Colonic mucosa (tissue), 4 donors: ENCODE data around the gene SIM2. TPM values are rescaled to one million over a fixed set of nuclear protein-coding genes. Genes with fewer than 3 reads are reported as not detected.

Experiments
- DNase-seq: peaks from one replicate; pipeline ENCODE4 v3.0.0-alpha.2; 2020
- H3K27ac ChIP-seq: fragments of 200-600 bp; one replicate; pipeline ENCODE4 v1.8.0; 2021
- H3K27me3 ChIP-seq: fragments of 200-600 bp; one replicate; pipeline ENCODE4 v1.8.0; 2021
- H3K36me3 ChIP-seq: fragments of 200-600 bp; one replicate; pipeline ENCODE4 v1.8.0; 2021
- H3K4me1 ChIP-seq: fragments of 200-600 bp; one replicate; pipeline ENCODE4 v1.8.0; 2021; ENCODE audit warnings: mild to moderate bottlenecking
- H3K4me3 ChIP-seq: fragments of 200-600 bp; one replicate; pipeline ENCODE4 v1.8.0; 2021
- H3K9ac ChIP-seq, 2 donors: one replicate each; pipeline ENCODE4 v1.7.0; 2013; ENCODE audit warnings: control low read depth in 2 of 2, low read depth in 2 of 2, low read length in 2 of 2
- H3K9me3 ChIP-seq: fragments of 200-600 bp; one replicate; pipeline ENCODE4 v1.8.0; 2021
- intact Hi-C: fragments of 100-400 bp; cut with DNase I; formaldehyde crosslinking; loops from one replicate; pipeline ENCODE4 v1.14.1; 2022
- total RNA-seq, 2 donors: library from RNA; stranded (reverse); fragmentation: NEBNext Ultra II Directional in 1 of 2; extraction: Animal tissue kit (Norgen Biotek cat#: 25700) in 1 of 2; gene quantifications; one replicate each; pipeline ENCODE4 v1.2.1, GENCODE V29; 2021
- TF ChIP-seq, protein P1 (sequence below): fragments of 200-600 bp; IDR thresholded peaks from one replicate; pipeline ENCODE4 v1.8.0; 2022; ENCODE audit warnings: antibody characterized with exemption, mild to moderate bottlenecking
- donor health status: healthy.
- donor health status: DM: no; HTN: no; CAD: no.
- donor health status: DM: no; HTN: no; CAD: no.

SIM2 gene
- total RNA-seq, 2 donors from 2014 or later: 0.07 to 0.08 TPM

DNA sequence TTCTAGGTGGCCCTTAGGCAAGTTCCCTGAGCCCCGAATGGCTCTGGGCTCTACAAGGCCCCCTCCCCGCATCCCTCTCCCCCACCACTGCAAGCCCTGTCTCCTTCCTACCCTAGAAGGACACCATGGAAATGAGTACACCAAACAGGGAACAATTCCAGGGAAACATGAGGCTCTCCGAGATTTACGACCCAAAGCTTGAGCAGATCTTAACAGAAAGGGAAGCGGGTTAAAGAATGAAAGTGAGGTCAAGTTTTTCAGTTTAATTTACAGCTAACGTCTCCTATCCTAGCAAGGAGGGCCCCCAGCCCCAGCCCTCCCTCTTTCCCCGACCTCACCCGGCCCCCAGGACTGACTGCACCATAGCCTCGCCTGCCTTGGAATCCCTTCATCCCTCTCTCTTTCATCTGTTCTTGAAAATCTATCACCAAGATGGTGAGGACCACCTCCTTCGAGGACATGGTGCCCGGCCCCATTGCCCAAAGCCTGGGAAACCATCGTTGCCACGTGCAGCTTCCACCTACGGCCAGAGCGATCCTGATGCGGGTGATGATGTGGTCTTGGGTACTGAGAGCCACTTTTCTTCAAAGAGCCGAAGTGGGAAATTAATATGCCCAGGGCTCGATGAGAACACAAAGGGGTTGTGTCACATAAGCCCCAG, 30.5 kb downstream of the SIM2 start:
- H3K27ac ChIP-seq: no peak overlapping the region
- intact Hi-C loops: no loop called here
- no peak overlapping the region for H3K9ac ChIP-seq
- no peaks in the 10 kb centered on the region for H3K4me1 ChIP-seq
- no peaks in the 10 kb centered on the region for H3K36me3 ChIP-seq
- no peaks in the 10 kb centered on the region for H3K9me3 ChIP-seq
- H3K27me3 ChIP-seq: no peaks in the 10 kb centered on the region
- no peak overlapping the region for H3K4me3 ChIP-seq
- TF ChIP-seq, protein P1, sequence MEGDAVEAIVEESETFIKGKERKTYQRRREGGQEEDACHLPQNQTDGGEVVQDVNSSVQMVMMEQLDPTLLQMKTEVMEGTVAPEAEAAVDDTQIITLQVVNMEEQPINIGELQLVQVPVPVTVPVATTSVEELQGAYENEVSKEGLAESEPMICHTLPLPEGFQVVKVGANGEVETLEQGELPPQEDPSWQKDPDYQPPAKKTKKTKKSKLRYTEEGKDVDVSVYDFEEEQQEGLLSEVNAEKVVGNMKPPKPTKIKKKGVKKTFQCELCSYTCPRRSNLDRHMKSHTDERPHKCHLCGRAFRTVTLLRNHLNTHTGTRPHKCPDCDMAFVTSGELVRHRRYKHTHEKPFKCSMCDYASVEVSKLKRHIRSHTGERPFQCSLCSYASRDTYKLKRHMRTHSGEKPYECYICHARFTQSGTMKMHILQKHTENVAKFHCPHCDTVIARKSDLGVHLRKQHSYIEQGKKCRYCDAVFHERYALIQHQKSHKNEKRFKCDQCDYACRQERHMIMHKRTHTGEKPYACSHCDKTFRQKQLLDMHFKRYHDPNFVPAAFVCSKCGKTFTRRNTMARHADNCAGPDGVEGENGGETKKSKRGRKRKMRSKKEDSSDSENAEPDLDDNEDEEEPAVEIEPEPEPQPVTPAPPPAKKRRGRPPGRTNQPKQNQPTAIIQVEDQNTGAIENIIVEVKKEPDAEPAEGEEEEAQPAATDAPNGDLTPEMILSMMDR: no peak
- DNase-seq: no peak

DNA sequence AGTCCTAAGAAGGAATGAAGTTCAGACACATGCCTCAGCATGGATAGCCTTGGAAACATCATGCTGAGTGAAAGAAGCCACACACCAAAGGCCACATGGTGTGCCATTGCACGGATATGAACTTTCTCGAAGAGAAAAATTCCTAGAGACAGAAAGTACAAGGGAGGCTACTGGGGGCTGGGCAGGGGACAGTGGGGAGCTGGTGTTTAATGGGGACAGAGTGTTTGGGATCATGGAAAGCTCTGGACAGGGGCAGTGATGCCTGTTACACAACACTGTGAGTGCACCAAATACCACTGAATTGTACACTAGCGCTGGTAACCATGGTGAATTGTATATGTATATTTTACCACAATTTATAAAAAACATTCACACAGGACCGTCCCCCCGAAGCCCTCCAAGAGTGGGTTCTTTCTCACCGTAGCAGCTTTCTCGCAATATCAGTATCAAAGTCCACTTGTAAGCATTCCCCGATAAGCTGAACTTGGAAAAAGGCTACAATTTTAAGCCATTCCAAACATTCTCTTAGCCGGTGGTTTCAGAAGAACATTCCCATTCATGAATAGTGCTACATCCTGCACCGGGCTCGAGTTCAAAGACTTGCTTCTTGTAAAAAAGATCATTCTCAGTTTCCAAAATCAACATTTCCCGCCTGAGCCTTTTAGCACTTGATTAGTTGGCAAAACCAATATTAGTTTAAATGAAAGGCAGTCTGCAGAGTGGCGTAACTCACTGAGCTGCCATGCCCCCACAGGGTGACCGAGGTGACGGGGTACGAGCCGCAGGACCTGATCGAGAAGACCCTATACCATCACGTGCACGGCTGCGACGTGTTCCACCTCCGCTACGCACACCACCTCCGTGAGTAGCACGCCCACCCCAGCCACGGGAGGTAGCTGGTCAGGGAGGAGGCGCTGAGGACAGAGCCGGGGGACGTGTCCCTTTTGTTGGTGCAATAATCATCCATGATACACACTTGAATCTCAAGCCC, 31.7 kb downstream of the SIM2 start:
- intact Hi-C loops: no loop called here
- Histone ChIP-seq H3K27ac (no peak overlapping the region), H3K4me1 (no peaks in the 10 kb centered on the region), H3K27me3 (no peaks in the 10 kb centered on the region), H3K9me3 (no peaks in the 10 kb centered on the region), H3K36me3 (no peaks in the 10 kb centered on the region), H3K9ac (no peak overlapping the region), H3K4me3 (no peak overlapping the region)
- no peak for DNase-seq
- TF ChIP-seq, protein P1: no peak

DNA sequence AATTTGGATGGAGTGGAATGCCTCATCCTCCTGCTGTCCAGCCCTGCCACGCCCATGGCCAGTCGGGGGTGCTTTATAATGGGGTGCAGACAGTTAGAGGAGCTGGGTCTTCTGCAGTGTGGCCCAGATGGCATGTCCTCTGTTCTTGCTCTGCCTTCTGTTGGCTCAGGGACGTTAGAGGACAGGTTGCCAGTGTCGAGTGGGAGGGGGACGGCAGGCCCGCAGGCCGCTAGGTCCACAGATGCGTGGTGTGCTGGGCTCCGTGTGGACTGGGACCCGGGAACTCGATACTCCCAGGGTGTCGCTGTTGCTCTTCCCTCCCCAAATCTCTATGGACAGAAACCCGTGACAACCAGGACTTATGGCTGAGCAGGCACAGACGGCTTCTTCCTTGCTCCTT, 33.3 kb downstream of the SIM2 start:
- no peaks in the 10 kb centered on the region for H3K9me3 ChIP-seq
- TF ChIP-seq, protein P1: no peak
- H3K27ac ChIP-seq: no peak overlapping the region
- H3K4me1 ChIP-seq: no peaks in the 10 kb centered on the region
- intact Hi-C loops: no loop called here
- no peak overlapping the region for H3K9ac ChIP-seq
- no peak overlapping the region for H3K4me3 ChIP-seq
- no peak for DNase-seq
- no peaks in the 10 kb centered on the region for H3K27me3 ChIP-seq
- H3K36me3 ChIP-seq: no peaks in the 10 kb centered on the region

DNA sequence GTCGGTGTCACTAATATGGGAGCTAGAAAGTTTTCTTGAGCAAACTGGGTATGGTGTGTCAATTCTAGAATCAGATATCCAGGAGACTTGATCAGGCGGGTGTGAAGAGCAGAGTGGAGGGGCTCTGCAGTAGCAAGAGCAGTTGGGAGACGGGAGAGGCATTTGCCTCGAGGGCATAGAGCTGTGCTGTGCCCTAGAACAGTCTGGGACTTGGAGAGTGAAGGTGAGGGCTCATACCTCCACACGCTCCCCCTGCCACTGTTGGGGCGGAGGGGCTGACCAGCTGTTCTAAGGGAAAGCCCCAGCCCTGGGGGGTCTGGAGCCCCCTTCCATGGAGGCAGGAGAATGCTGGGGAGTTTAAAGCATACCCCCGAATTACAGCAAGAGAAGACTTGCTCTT, 33.8 kb downstream of the SIM2 start:
- DNase-seq: no peak
- TF ChIP-seq, protein P1: no peak
- H3K9ac ChIP-seq: no peak overlapping the region
- no peak overlapping the region for H3K4me3 ChIP-seq
- H3K36me3 ChIP-seq: no peaks in the 10 kb centered on the region
- H3K9me3 ChIP-seq: no peaks in the 10 kb centered on the region
- no peaks in the 10 kb centered on the region for H3K27me3 ChIP-seq
- no peaks in the 10 kb centered on the region for H3K4me1 ChIP-seq
- H3K27ac ChIP-seq: no peak overlapping the region
- intact Hi-C loops: no loop called here

DNA sequence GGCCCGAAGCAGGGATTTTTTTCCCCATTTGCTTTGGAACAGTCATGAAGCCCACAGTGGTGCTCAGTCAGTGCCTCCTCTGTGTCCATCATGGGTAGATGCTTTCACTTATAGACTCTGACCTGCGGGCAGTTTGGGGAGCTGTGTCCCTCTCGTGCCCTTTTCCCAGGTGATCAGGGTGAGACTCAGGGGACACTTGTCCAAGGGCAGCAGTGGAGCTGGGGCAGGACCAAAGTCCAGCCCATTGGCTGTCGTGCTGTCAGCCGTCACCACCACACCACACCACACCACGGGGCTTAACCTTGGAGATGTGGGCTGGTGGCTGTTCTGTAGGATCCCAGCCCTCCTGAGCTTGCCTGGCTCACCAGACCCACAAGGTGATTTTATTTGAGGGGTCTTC, 34.9 kb downstream of the SIM2 start:
- no peak for DNase-seq
- Histone ChIP-seq H3K9ac (no peak overlapping the region), H3K9me3 (no peaks in the 10 kb centered on the region), H3K27me3 (no peaks in the 10 kb centered on the region), H3K4me3 (no peak overlapping the region), H3K36me3 (no peaks in the 10 kb centered on the region), H3K4me1 (no peaks in the 10 kb centered on the region), H3K27ac (no peak overlapping the region)
- intact Hi-C loops: no loop called here
- TF ChIP-seq, protein P1: no peak
